Tibial nerve (tissue), 4 donors: ENCODE data around the gene SHB.

Experiments used
- EP300 ChIP-seq, 2 donors: sonication (generic); formaldehyde crosslinking; IDR thresholded peaks; one replicate each; pipeline ENCODE4 v1.6.1; 2017; ENCODE audit warnings: antibody characterized with exemption in 2 of 2, mild to moderate bottlenecking in 1 of 2
- POLR2A ChIP-seq, 2 donors: fragments of 450-650 bp; IDR thresholded peaks; one replicate each; pipeline ENCODE4 v1.6.1; 2017; ENCODE audit warnings: antibody characterized with exemption in 2 of 2, mild to moderate bottlenecking in 2 of 2, moderate library complexity in 2 of 2
- TF ChIP-seq, protein P1 (sequence below), 5 experiments: fragments of 200-600 bp in 3 of 5; fragments of 450-650 bp in 2 of 5; sonication (generic) in 3 of 5; IDR thresholded peaks; one replicate each; pipeline ENCODE4 v1.5.1; 2016 to 2019; ENCODE audit warnings: antibody characterized with exemption in 5 of 5, mild to moderate bottlenecking in 3 of 5, moderate library complexity in 2 of 5

GRCh38 chr9:38017149-38017884 lies 51.7 kb downstream of the SHB start:
- TF ChIP-seq, protein P1, sequence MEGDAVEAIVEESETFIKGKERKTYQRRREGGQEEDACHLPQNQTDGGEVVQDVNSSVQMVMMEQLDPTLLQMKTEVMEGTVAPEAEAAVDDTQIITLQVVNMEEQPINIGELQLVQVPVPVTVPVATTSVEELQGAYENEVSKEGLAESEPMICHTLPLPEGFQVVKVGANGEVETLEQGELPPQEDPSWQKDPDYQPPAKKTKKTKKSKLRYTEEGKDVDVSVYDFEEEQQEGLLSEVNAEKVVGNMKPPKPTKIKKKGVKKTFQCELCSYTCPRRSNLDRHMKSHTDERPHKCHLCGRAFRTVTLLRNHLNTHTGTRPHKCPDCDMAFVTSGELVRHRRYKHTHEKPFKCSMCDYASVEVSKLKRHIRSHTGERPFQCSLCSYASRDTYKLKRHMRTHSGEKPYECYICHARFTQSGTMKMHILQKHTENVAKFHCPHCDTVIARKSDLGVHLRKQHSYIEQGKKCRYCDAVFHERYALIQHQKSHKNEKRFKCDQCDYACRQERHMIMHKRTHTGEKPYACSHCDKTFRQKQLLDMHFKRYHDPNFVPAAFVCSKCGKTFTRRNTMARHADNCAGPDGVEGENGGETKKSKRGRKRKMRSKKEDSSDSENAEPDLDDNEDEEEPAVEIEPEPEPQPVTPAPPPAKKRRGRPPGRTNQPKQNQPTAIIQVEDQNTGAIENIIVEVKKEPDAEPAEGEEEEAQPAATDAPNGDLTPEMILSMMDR (IDR thresholded peaks at IDR 0.05), result peak; percentile 29 to 75 (median 66)
- TF ChIP-seq POLR2A (IDR thresholded peaks at IDR 0.05) (no peak), EP300 (IDR thresholded peaks at IDR 0.05) (peak in 1 of 2 donors; percentile 76)
